Measurements from ENCODE around the gene KCNT2. TPM values are rescaled to one million over a fixed set of nuclear protein-coding genes. Genes with fewer than 3 reads are reported as not detected.

The KCNT2 gene
- polyA plus RNA-seq, 2 of the 4 experiments (the other 2 are of a cell fraction): 0.14 to 1.7 TPM

- H3K9me3 ChIP-seq: no peaks in the 10 kb centered on the region
- CTCF ChIA-PET: no interaction called here
- POLR2A ChIA-PET: no interaction called here
- H3K27ac ChIP-seq: no peak overlapping the region
- H3K4me3 ChIP-seq: no peak overlapping the region
- ATAC-seq: no peak
- TF ChIP-seq RNF2 (IDR thresholded peaks at IDR 0.05; ENCODE audit: borderline replicate concordance, low read depth) (no peak), MAFK (IDR thresholded peaks at IDR 0.05; ENCODE audit: partially characterized antibody) (peak; percentile 4), HDAC2 (IDR thresholded peaks at IDR 0.05) (no peak), KDM1A (IDR thresholded peaks at IDR 0.05; ENCODE audit: low read depth) (no peak), ZNF302 (CRISPR knock-in tag; IDR thresholded peaks at IDR 0.05) (no peak), NPAS2 (CRISPR knock-in tag; IDR thresholded peaks at IDR 0.05; ENCODE audit: borderline replicate concordance) (no peak), ESRRA (IDR thresholded peaks at IDR 0.05; ENCODE audit: borderline replicate concordance, low read length) (no peak)
- DNase-seq (ENCODE audit: low read depth in 1 of 2, low spot score in 1 of 2): no peak
- FAIRE-seq: no peak
- 88% methylated on average over 6 of the region's 6 CpGs for WGBS (ENCODE audit: missing lambda C conversion rate)
- no peaks in the 10 kb centered on the region for H3K4me1 ChIP-seq
- no peak overlapping the region for H3K4me2 ChIP-seq
These were observed 225.9 kb downstream of the KCNT2 start for GRCh38 chr1:196382383-196382782.

DNA sequence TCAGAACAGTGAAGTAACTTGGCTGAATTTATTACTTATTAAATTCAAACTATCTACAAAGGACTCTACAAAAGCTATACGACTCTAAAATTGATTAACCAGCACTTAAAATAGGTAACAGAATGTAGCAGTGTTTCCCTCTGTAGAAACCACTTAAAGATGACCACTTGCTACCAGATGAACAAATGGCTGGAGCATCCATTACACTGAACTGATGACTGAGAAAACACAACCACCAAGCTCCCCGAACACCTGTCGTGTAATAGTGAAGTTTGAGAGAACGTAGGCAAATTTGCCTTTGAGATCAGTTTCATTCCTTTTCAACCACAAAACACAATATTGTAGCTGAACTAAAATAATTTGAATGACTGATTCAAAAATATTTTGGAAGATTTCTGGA lies 226.7 kb downstream of the KCNT2 start:
- no peak overlapping the region for H3K27ac ChIP-seq
- TF ChIP-seq POLR2AphosphoS2 (conservative IDR thresholded peaks at IDR 0.05; ENCODE audit: low read length): no peak
- no peak overlapping the region for H3K4me2 ChIP-seq
- DNase-seq (ENCODE audit: low read depth in 1 of 2, low spot score in 1 of 2) (no peak), FAIRE-seq (no peak), ATAC-seq (no peak)
- CTCF ChIA-PET: no interaction called here
- H3K9me3 ChIP-seq: no peaks in the 10 kb centered on the region
- no peaks in the 10 kb centered on the region for H3K4me1 ChIP-seq
- 92% methylated on average over 4 of the region's 4 CpGs for WGBS (ENCODE audit: missing lambda C conversion rate)
- no peak overlapping the region for H3K4me3 ChIP-seq
- POLR2A ChIA-PET: no interaction called here

DNA sequence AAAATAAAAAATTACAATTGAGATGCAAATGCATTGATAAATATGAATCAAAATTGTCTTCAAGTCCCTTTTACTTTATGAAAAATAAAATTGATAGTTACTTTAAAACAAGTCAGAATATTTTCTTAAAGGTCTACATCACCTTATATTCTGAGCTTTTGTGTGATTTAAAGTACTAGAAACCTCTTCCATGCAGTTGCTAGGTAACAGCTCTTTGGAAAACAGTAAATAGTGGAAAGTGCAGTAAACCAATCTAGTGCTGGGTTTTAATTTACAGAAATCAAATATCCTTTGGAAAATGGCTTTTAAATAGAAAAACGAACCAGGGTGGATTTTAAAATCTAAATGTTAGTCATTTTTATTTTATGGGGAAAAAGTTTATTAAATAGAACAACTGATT lies 227.9 kb downstream of the KCNT2 start:
- CTCF ChIA-PET: no interaction called here
- no peak for FAIRE-seq
- WGBS (ENCODE audit: missing lambda C conversion rate): 2% methylated on average over 1 of the region's 1 CpG

GRCh38 chr1:196377811-196378210 lies 230.4 kb downstream of the KCNT2 start:
- no peak for ATAC-seq
- CTCF ChIA-PET: no interaction called here
- FAIRE-seq: no peak
- no peak overlapping the region for H3K4me3 ChIP-seq
- H3K9me3 ChIP-seq: no peaks in the 10 kb centered on the region
- no peak overlapping the region for H3K4me2 ChIP-seq
- WGBS (ENCODE audit: missing lambda C conversion rate): 47% methylated on average over 3 of the region's 3 CpGs
- DNase-seq (ENCODE audit: low read depth in 1 of 2, low spot score in 1 of 2): no peak
- H3K27ac ChIP-seq: no peak overlapping the region
- no peaks in the 10 kb centered on the region for H3K4me1 ChIP-seq
- POLR2A ChIA-PET: no interaction called here
- TF ChIP-seq MAX (IDR thresholded peaks at IDR 0.05): no peak
- no peak for TF ChIP-seq FOSL2 (IDR thresholded peaks at IDR 0.05)
- TF ChIP-seq FOSL2 (CRISPR knock-in tag; IDR thresholded peaks at IDR 0.05): no peak
- no peak for TF ChIP-seq NR3C1 (IDR thresholded peaks at IDR 0.05)
- TF ChIP-seq CEBPB (IDR thresholded peaks at IDR 0.05): no peak
- no peak for TF ChIP-seq TP53 (CRISPR knock-in tag; IDR thresholded peaks at IDR 0.05)
- no peak for TF ChIP-seq HDAC2 (IDR thresholded peaks at IDR 0.05)

More for the DNA sequence above, 227.9 kb downstream of the KCNT2 start:
- no peak overlapping the region for H3K27ac ChIP-seq
- H3K4me1 ChIP-seq: no peaks in the 10 kb centered on the region
- DNase-seq (ENCODE audit: low read depth in 1 of 2, low spot score in 1 of 2) (no peak), ATAC-seq (no peak)
- no peak overlapping the region for H3K4me3 ChIP-seq
- H3K4me2 ChIP-seq: no peak overlapping the region
- no peaks in the 10 kb centered on the region for H3K9me3 ChIP-seq
- POLR2A ChIA-PET: no interaction called here
- no peak for TF ChIP-seq CHD2 (IDR thresholded peaks at IDR 0.05; ENCODE audit: low read length, partially characterized antibody)

GRCh38 chr1:196376630-196377328 lies 231.5 kb downstream of the KCNT2 start:
- no peak overlapping the region for H3K27ac ChIP-seq
- no peak overlapping the region for H3K4me3 ChIP-seq
- ATAC-seq (no peak), DNase-seq (ENCODE audit: low read depth in 1 of 2, low spot score in 1 of 2) (no peak), FAIRE-seq (no peak)
- ChIA-PET CTCF (no interaction called here), POLR2A (no interaction called here)
- TF ChIP-seq ZSCAN20 (CRISPR knock-in tag; IDR thresholded peaks at IDR 0.05) (no peak), EHMT2 (IDR thresholded peaks at IDR 0.05; ENCODE audit: low read depth) (no peak)
- WGBS (ENCODE audit: missing lambda C conversion rate): 65% methylated on average over 4 of the region's 4 CpGs
- H3K9me3 ChIP-seq: no peaks in the 10 kb centered on the region
- no peak overlapping the region for H3K4me2 ChIP-seq
- no peaks in the 10 kb centered on the region for H3K4me1 ChIP-seq

Data from A549 (cell line).